Thoracic aorta (tissue), 2 donors: ENCODE data around the gene IGSF21. TPM values are rescaled to one million over a fixed set of nuclear protein-coding genes. Genes with fewer than 3 reads are reported as not detected.

Experiments
- ATAC-seq: fragments of 150-250 bp; one replicate; pipeline ENCODE4 v1.8.0; 2017; ENCODE audit warnings: low read depth; ENCODE audit not compliant: insufficient number of reproducible peaks, low FRiP score
- DNase-seq: peaks from one replicate; pipeline ENCODE4 v3.0.0-alpha.2; 2020; ENCODE audit warnings: low spot score
- H3K27ac ChIP-seq, 2 donors: fragments of 200-600 bp; sonication (generic); 1 replicate in 1 of 2; 2 replicates in 1 of 2; pipeline ENCODE4 v1.5.1; 2016; ENCODE audit warnings: mild to moderate bottlenecking in 2 of 2, moderate library complexity in 2 of 2
- H3K27me3 ChIP-seq: fragments of 200-600 bp; sonication (generic); replicated peaks from 2 replicates; pipeline ENCODE4 v1.6.0; 2016; ENCODE audit warnings: mild to moderate bottlenecking; ENCODE audit not compliant: insufficient read depth
- H3K36me3 ChIP-seq: fragments of 200-600 bp; sonication (generic); one replicate; pipeline ENCODE4 v1.5.1; 2016
- H3K4me1 ChIP-seq, 2 donors: fragments of 200-600 bp; sonication (generic); 1 replicate in 1 of 2; 2 replicates in 1 of 2; pipeline versions ENCODE4 v1.5.1 to v1.6.0; 2016; ENCODE audit warnings: low read depth in 2 of 2, mild to moderate bottlenecking in 1 of 2; ENCODE audit not compliant: control insufficient read depth in 1 of 2
- H3K4me3 ChIP-seq: fragments of 200-600 bp; sonication (generic); 2 replicates; pipeline ENCODE4 v1.5.1; 2016; ENCODE audit warnings: mild to moderate bottlenecking
- H3K9me3 ChIP-seq: fragments of 200-600 bp; sonication (generic); 2 replicates; pipeline ENCODE4 v1.5.1; 2016
- CTCF ChIP-seq: fragments of 200-600 bp; sonication (generic); IDR thresholded peaks from one replicate; pipeline ENCODE4 v1.5.1; 2019; ENCODE audit warnings: antibody characterized with exemption
- total RNA-seq, 2 donors: library from RNA; depleted of rRNA; stranded (reverse); fragments of >200 nt; gene quantifications; one replicate each; pipeline versions ENCODE4 v1.1.0 to v1.2.3, GENCODE V29; 2016

The IGSF21 gene
- total RNA-seq, 2 donors from 2014 or later = 5.0 to 10.9 TPM

- no peak for TF ChIP-seq CTCF
Measured at GRCh38 chr1:18140411-18140810, 32.8 kb downstream of the IGSF21 start.

GRCh38 chr1:18141661-18142060 lies 34.1 kb downstream of the IGSF21 start:
- H3K4me1 ChIP-seq = no peaks in the 10 kb centered on the region
- H3K36me3 ChIP-seq = no peaks in the 10 kb centered on the region
- H3K9me3 ChIP-seq = no peaks in the 10 kb centered on the region
- DNase-seq (no peak), ATAC-seq (no peak)
- no peaks in the 10 kb centered on the region for H3K27me3 ChIP-seq
- no peak for TF ChIP-seq CTCF
- H3K27ac ChIP-seq = no peak overlapping the region
- no peak overlapping the region for H3K4me3 ChIP-seq

More at GRCh38 chr1:18140411-18140810, 32.8 kb downstream of the IGSF21 start:
- no peak for DNase-seq
- no peaks in the 10 kb centered on the region for H3K36me3 ChIP-seq
- H3K9me3 ChIP-seq = no peaks in the 10 kb centered on the region
- H3K4me1 ChIP-seq = no peaks in the 10 kb centered on the region
- no peaks in the 10 kb centered on the region for H3K27me3 ChIP-seq
- H3K4me3 ChIP-seq = no peak overlapping the region
- H3K27ac ChIP-seq = no peak overlapping the region
- no peak for ATAC-seq

- H3K9me3 ChIP-seq = no peaks in the 10 kb centered on the region
- no peaks in the 10 kb centered on the region for H3K4me1 ChIP-seq
- DNase-seq (no peak), ATAC-seq (no peak)
- H3K27me3 ChIP-seq = no peaks in the 10 kb centered on the region
- H3K27ac ChIP-seq = no peak overlapping the region
- TF ChIP-seq CTCF = no peak
- H3K36me3 ChIP-seq = no peaks in the 10 kb centered on the region
- H3K4me3 ChIP-seq = no peak overlapping the region
Measured at GRCh38 chr1:18142471-18142870, 34.9 kb downstream of the IGSF21 start.

GRCh38 chr1:18142969-18143368 lies 35.4 kb downstream of the IGSF21 start:
- H3K9me3 ChIP-seq = no peaks in the 10 kb centered on the region
- no peaks in the 10 kb centered on the region for H3K27me3 ChIP-seq
- no peak for DNase-seq
- no peak for ATAC-seq
- TF ChIP-seq CTCF = no peak
- no peaks in the 10 kb centered on the region for H3K4me1 ChIP-seq
- no peaks in the 10 kb centered on the region for H3K36me3 ChIP-seq
- H3K27ac ChIP-seq = no peak overlapping the region
- H3K4me3 ChIP-seq = no peak overlapping the region

GRCh38 chr1:18144062-18144461 lies 36.5 kb downstream of the IGSF21 start:
- no peak for TF ChIP-seq CTCF

More at GRCh38 chr1:18144062-18144461, 36.5 kb downstream of the IGSF21 start:
- ATAC-seq (no peak), DNase-seq (no peak)
- Histone ChIP-seq H3K4me3 (no peak overlapping the region), H3K4me1 (no peaks in the 10 kb centered on the region), H3K36me3 (no peaks in the 10 kb centered on the region), H3K27ac (no peak overlapping the region), H3K9me3 (no peaks in the 10 kb centered on the region), H3K27me3 (no peaks in the 10 kb centered on the region)
